ENCODE results near the gene USP40. TPM values are rescaled to one million over a fixed set of nuclear protein-coding genes. Genes with fewer than 3 reads are reported as not detected.

The USP40 gene
- total RNA-seq, 1 experiment from 2014 or later: 10.3 TPM

- TF ChIP-seq ZNF263 (CRISPR knock-in tag; IDR thresholded peaks at IDR 0.05; ENCODE audit: low read depth) (no peak), IRF2 (CRISPR knock-in tag; IDR thresholded peaks at IDR 0.05; ENCODE audit: borderline replicate concordance, low read depth) (no peak), NR3C1 (CRISPR knock-in tag; conservative IDR thresholded peaks at IDR 0.05; ENCODE audit: low read depth) (no peak), TEAD4 (CRISPR knock-in tag; IDR thresholded peaks at IDR 0.05) (no peak), SMAD3 (CRISPR knock-in tag; IDR thresholded peaks at IDR 0.05; ENCODE audit: borderline replicate concordance) (no peak), ZNF671 (CRISPR knock-in tag; IDR thresholded peaks at IDR 0.05) (no peak)
- TF ChIP-seq, protein P1, sequence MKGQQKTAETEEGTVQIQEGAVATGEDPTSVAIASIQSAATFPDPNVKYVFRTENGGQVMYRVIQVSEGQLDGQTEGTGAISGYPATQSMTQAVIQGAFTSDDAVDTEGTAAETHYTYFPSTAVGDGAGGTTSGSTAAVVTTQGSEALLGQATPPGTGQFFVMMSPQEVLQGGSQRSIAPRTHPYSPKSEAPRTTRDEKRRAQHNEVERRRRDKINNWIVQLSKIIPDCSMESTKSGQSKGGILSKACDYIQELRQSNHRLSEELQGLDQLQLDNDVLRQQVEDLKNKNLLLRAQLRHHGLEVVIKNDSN (CRISPR knock-in tag; IDR thresholded peaks at IDR 0.05): no peak
- ChIA-PET CTCF (no interaction called here), POLR2A (no interaction called here)
- Mint-ChIP-seq H3K4me1 (peaks cover 8% of the 10 kb centered on the region), H3K9me3 (no peaks in the 10 kb centered on the region), H3K4me3 (no peak overlapping the region), H3K27ac (no peak overlapping the region), H3K36me3 (peaks cover 31% of the 10 kb centered on the region), H3K27me3 (ENCODE audit: low read depth) (no peaks in the 10 kb centered on the region)
- DNase-seq (ENCODE audit: low spot score) (no peak), ATAC-seq (no peak)
Measured at GRCh38 chr2:233451950-233452349, 114.6 kb downstream of the USP40 start.

GRCh38 chr2:233450864-233451575 is 115.6 kb downstream of the USP40 start:
- TF ChIP-seq ZNF317 (CRISPR knock-in tag; IDR thresholded peaks at IDR 0.05; ENCODE audit: borderline replicate concordance, low read depth) (no peak), CBFB (CRISPR knock-in tag; IDR thresholded peaks at IDR 0.05; ENCODE audit: low read depth) (no peak), KAT7 (CRISPR knock-in tag; IDR thresholded peaks at IDR 0.05; ENCODE audit: borderline replicate concordance) (no peak), NR2C2 (CRISPR knock-in tag; IDR thresholded peaks at IDR 0.05) (no peak), NFYB (CRISPR knock-in tag; conservative IDR thresholded peaks at IDR 0.05; ENCODE audit: low read depth) (no peak), NR3C1 (CRISPR knock-in tag; conservative IDR thresholded peaks at IDR 0.05; ENCODE audit: low read depth) (no peak), ATF6 (CRISPR knock-in tag; IDR thresholded peaks at IDR 0.05) (no peak), SMAD4 (CRISPR knock-in tag; IDR thresholded peaks at IDR 0.05) (no peak), ZNF219 (CRISPR knock-in tag; IDR thresholded peaks at IDR 0.05; ENCODE audit: borderline replicate concordance) (no peak)
- TF ChIP-seq, protein P2, sequence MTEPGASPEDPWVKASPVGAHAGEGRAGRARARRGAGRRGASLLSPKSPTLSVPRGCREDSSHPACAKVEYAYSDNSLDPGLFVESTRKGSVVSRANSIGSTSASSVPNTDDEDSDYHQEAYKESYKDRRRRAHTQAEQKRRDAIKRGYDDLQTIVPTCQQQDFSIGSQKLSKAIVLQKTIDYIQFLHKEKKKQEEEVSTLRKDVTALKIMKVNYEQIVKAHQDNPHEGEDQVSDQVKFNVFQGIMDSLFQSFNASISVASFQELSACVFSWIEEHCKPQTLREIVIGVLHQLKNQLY (CRISPR knock-in tag; IDR thresholded peaks at IDR 0.05): no peak
- DNase-seq (ENCODE audit: low spot score) (no peak), ATAC-seq (no peak)
- H3K27me3 Mint-ChIP-seq (ENCODE audit: low read depth): no peaks in the 10 kb centered on the region
- no peak overlapping the region for H3K4me3 Mint-ChIP-seq
- peaks cover 8% of the 10 kb centered on the region for H3K4me1 Mint-ChIP-seq
- ChIA-PET CTCF (no interaction called here), POLR2A (no interaction called here)
- peaks cover 36% of the 10 kb centered on the region for H3K36me3 Mint-ChIP-seq
- H3K9me3 Mint-ChIP-seq: no peaks in the 10 kb centered on the region
- no peak overlapping the region for H3K27ac Mint-ChIP-seq

DNA sequence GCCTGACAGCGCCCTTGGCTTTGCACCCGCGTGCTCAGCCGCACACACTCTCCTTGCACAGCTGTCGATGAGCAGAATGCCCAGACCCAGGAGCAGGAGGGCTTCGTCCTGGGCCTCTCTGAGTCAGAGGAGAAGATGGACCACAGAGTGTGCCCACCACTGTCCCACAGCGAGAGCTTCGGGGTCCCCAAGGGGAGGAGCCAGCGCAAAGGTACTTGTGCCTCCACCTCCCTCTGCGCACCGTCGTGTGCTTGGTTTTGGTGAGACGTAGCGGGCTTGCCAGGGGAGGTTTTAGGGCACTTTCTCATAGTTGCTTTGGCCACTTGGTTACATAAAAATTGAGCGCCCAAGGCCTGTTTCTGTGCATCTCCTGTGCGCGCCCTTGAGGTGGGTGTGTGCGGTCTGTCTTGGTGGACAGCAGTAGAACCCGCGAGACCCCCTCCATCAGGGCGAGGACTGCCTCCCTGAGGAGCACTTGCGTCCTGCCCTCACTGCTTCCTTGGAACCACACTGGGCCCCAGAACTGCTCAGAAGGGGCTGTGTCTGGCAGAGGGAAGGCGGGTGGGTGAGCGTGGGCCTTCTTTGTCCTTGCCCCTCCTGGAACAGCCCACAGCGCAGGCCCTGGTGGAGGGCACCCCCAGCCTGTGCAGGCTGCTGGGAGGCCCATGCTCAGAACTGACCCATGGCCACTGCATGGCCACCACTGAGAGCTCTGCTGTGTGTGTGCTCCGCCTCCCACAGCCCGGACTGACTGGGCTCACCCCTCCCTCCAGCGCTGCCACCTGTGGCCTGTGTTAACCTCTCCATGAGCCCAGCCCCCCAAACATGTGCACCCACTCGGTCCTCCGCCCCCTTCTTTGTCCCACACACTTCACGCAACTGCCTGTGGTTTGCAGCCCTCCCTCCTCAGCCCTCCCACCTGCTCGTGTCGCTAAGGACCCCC is 116.4 kb downstream of the USP40 start:
- H3K27ac Mint-ChIP-seq: no peak overlapping the region
- no peak for ATAC-seq
- DNase-seq (ENCODE audit: low spot score): no peak
- H3K4me1 Mint-ChIP-seq: peaks cover 8% of the 10 kb centered on the region
- H3K27me3 Mint-ChIP-seq (ENCODE audit: low read depth): no peaks in the 10 kb centered on the region
- ChIA-PET POLR2A (no interaction called here), CTCF (interaction anchor here (2.2 kb wide), 1 partner anchor 50 kb away, joined by 13 read pairs; no protein-coding TSS in a partner anchor)
- H3K9me3 Mint-ChIP-seq: no peaks in the 10 kb centered on the region
- peaks cover 32% of the 10 kb centered on the region for H3K36me3 Mint-ChIP-seq
- no peak overlapping the region for H3K4me3 Mint-ChIP-seq
- no peak for TF ChIP-seq NFATC4 (CRISPR knock-in tag; IDR thresholded peaks at IDR 0.05)
- TF ChIP-seq, protein P3, sequence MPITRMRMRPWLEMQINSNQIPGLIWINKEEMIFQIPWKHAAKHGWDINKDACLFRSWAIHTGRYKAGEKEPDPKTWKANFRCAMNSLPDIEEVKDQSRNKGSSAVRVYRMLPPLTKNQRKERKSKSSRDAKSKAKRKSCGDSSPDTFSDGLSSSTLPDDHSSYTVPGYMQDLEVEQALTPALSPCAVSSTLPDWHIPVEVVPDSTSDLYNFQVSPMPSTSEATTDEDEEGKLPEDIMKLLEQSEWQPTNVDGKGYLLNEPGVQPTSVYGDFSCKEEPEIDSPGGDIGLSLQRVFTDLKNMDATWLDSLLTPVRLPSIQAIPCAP (CRISPR knock-in tag; IDR thresholded peaks at IDR 0.05): no peak
- TF ChIP-seq, protein P1 (CRISPR knock-in tag; IDR thresholded peaks at IDR 0.05): no peak
- no peak for TF ChIP-seq ZNF425 (CRISPR knock-in tag; conservative IDR thresholded peaks at IDR 0.05)
- TF ChIP-seq, protein P2 (CRISPR knock-in tag; IDR thresholded peaks at IDR 0.05): no peak
- TF ChIP-seq, protein P4, sequence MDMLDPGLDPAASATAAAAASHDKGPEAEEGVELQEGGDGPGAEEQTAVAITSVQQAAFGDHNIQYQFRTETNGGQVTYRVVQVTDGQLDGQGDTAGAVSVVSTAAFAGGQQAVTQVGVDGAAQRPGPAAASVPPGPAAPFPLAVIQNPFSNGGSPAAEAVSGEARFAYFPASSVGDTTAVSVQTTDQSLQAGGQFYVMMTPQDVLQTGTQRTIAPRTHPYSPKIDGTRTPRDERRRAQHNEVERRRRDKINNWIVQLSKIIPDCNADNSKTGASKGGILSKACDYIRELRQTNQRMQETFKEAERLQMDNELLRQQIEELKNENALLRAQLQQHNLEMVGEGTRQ (CRISPR knock-in tag; IDR thresholded peaks at IDR 0.05): no peak
